ENCODE measurements around the gene KMT2E.

The KMT2E gene

DNA sequence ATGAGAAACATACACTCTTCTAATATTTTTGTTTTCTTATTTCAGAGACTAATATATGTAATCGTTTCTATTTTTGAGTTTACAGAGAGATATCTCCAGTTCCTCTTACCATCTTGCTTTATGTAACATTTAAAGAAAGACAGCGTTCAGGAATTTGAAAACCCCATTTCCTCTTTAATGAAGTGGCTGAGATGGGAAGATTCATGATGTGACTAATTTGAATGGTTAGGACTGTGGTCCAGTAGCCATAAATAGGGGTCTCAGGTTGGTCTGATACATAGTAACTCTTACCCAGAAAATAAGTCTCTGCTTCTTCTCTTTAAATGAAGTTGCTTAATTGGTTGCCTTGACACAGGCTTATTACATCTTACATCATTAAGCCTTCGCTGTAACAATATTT lies 6.9 kb downstream of the KMT2E start:
- peak overlapping the region; percentile 16 for H3K4me3 ChIP-seq (ENCODE audit: low read depth, low read length)
- TF ChIP-seq, protein P1, sequence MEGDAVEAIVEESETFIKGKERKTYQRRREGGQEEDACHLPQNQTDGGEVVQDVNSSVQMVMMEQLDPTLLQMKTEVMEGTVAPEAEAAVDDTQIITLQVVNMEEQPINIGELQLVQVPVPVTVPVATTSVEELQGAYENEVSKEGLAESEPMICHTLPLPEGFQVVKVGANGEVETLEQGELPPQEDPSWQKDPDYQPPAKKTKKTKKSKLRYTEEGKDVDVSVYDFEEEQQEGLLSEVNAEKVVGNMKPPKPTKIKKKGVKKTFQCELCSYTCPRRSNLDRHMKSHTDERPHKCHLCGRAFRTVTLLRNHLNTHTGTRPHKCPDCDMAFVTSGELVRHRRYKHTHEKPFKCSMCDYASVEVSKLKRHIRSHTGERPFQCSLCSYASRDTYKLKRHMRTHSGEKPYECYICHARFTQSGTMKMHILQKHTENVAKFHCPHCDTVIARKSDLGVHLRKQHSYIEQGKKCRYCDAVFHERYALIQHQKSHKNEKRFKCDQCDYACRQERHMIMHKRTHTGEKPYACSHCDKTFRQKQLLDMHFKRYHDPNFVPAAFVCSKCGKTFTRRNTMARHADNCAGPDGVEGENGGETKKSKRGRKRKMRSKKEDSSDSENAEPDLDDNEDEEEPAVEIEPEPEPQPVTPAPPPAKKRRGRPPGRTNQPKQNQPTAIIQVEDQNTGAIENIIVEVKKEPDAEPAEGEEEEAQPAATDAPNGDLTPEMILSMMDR (IDR thresholded peaks at IDR 0.05; ENCODE audit: insufficient read depth, low read depth, low read length, missing control alignments): no peak
- peak; percentile 14 for DNase-seq (ENCODE audit: low read depth)

DNA sequence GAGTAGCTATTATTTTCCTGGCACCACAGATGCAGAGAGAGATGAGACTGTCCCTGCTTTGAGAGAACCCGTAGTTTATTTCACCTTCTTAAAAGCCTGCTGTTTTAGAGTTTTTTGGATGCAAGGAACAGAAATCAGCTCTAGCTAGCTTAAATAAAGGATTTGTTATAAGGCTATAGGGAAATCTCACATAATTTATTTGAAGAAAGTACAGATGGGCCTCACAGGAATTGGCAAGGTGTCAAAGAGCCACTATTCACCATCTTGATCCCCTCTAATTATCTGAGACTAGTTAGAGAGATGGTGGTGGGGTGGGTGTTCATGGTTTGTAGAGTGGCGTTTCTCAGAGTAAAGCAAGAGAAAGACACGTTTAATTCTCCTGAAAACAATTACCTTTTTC lies 7.3 kb downstream of the KMT2E start:
- H3K4me3 ChIP-seq (ENCODE audit: low read depth, low read length): no peak overlapping the region
- DNase-seq (ENCODE audit: low read depth): no peak
- TF ChIP-seq, protein P1 (IDR thresholded peaks at IDR 0.05; ENCODE audit: insufficient read depth, low read depth, low read length, missing control alignments): no peak

DNA sequence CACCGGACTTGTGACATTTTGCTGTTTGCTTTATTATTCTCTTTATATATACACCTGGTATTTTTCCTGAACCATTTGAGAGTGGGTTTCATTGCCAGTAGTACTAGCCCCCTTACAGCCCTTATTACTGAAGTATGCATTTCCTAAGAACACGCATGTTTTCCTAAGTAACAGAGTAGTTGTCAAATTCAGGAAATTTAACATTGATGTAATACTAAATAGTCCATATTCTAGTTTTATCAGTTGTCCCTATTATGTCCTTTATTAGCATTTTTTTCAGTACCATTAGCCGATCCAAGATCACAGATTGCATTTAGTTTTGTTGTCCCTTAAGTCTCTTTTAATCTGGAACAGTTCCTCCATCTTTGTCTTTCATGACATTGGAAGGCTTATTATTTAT lies 8.0 kb downstream of the KMT2E start:
- TF ChIP-seq, protein P1 (IDR thresholded peaks at IDR 0.05; ENCODE audit: insufficient read depth, low read depth, low read length, missing control alignments): no peak
- H3K4me3 ChIP-seq (ENCODE audit: low read depth, low read length): no peak overlapping the region
- no peak for DNase-seq (ENCODE audit: low read depth)

DNA sequence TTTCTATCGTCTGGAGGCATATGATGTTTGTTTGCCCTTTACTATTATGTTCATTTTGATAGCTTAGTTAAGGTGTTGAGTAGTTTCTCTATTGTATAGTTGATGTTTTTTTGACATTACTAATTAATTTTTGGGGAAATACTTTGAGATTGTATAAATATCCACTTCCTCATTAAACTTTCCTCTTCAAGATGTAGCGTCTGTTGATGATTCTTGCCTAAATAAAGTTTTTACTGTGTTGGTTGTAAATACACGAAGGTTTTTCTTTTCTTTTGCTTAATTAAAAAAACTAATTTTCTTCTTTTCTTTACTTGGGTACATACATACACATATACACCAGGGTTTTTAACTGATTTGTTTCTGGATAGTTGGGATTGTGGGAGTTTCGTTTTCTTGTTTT lies 8.5 kb downstream of the KMT2E start:
- DNase-seq (ENCODE audit: low read depth): no peak
- TF ChIP-seq, protein P1 (IDR thresholded peaks at IDR 0.05; ENCODE audit: insufficient read depth, low read depth, low read length, missing control alignments): no peak
- H3K4me3 ChIP-seq (ENCODE audit: low read depth, low read length): no peak overlapping the region

DNA sequence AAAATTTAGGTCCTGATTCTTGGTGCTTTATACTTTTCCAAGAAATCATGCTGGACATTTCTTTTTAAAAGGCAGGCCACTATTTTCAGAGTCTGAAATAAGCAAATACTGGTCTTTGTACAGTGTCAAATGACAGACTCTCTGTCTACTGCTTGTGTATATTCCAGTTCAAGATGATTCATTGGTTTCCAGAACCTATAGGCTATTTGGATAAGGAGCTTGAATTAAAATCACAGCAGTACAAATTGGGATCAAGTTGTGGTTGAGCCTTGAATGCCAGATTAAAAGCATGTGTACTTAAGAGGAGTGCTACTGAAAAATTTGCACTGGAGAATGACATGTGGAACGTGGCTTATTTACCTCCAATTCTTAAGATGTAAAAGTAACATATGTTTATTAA lies 10.7 kb downstream of the KMT2E start:
- DNase-seq (ENCODE audit: low read depth): no peak
- TF ChIP-seq, protein P1 (IDR thresholded peaks at IDR 0.05; ENCODE audit: insufficient read depth, low read depth, low read length, missing control alignments): no peak
- no peak overlapping the region for H3K4me3 ChIP-seq (ENCODE audit: low read depth, low read length)

- TF ChIP-seq, protein P1 (IDR thresholded peaks at IDR 0.05; ENCODE audit: insufficient read depth, low read depth, low read length, missing control alignments): no peak
- H3K4me3 ChIP-seq (ENCODE audit: low read depth, low read length): no peak overlapping the region
- DNase-seq (ENCODE audit: low read depth): no peak
These were observed 12.7 kb downstream of the KMT2E start for GRCh38 chr7:105026750-105027149.

- no peak overlapping the region for H3K4me3 ChIP-seq (ENCODE audit: low read depth, low read length)
- TF ChIP-seq, protein P1 (IDR thresholded peaks at IDR 0.05; ENCODE audit: insufficient read depth, low read depth, low read length, missing control alignments): no peak
- DNase-seq (ENCODE audit: low read depth): no peak
These were observed 13.3 kb downstream of the KMT2E start for GRCh38 chr7:105027176-105027853.
